PC-3 (cell line): Measurements from ENCODE around the gene CRELD2.

ENCODE experiments used
- CTCF ChIP-seq: fragments of 300-600 bp; sonication (generic); conservative IDR thresholded peaks from 2 replicates; pipeline ENCODE4 v1.5.1; 2017; ENCODE audit warnings: antibody characterized with exemption, low read depth, mild to moderate bottlenecking, low read length
- EZH2 ChIP-seq: fragments of 300-600 bp; sonication (generic); IDR thresholded peaks from one replicate; pipeline ENCODE4 v1.6.1; 2017; ENCODE audit warnings: antibody characterized with exemption, mild to moderate bottlenecking, low read length; ENCODE audit not compliant: unreplicated experiment
- EZH2phosphoT487 ChIP-seq: fragments of 300-600 bp; sonication (generic); IDR thresholded peaks from 2 replicates; pipeline ENCODE4 v1.6.1; 2018; ENCODE audit warnings: mild to moderate bottlenecking, antibody characterized with exemption, low read length, borderline replicate concordance

GRCh38 chr22:49943771-49944398 is 25.5 kb downstream of the CRELD2 start:
- no peak for TF ChIP-seq CTCF
- no peak for TF ChIP-seq EZH2
- TF ChIP-seq EZH2phosphoT487: no peak
